Measurements from ENCODE around the gene DGKD.

GRCh38 chr2:233338812-233339368, 15.4 kb upstream of the DGKD start:
- TF ChIP-seq, protein P1, sequence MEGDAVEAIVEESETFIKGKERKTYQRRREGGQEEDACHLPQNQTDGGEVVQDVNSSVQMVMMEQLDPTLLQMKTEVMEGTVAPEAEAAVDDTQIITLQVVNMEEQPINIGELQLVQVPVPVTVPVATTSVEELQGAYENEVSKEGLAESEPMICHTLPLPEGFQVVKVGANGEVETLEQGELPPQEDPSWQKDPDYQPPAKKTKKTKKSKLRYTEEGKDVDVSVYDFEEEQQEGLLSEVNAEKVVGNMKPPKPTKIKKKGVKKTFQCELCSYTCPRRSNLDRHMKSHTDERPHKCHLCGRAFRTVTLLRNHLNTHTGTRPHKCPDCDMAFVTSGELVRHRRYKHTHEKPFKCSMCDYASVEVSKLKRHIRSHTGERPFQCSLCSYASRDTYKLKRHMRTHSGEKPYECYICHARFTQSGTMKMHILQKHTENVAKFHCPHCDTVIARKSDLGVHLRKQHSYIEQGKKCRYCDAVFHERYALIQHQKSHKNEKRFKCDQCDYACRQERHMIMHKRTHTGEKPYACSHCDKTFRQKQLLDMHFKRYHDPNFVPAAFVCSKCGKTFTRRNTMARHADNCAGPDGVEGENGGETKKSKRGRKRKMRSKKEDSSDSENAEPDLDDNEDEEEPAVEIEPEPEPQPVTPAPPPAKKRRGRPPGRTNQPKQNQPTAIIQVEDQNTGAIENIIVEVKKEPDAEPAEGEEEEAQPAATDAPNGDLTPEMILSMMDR (IDR thresholded peaks at IDR 0.05) = no peak
- TF ChIP-seq POLR2A (IDR thresholded peaks at IDR 0.05) = no peak
